Prostate gland (tissue), 2 donors: ENCODE results near the gene FAXC.

Experiments
- CTCF ChIP-seq, 4 experiments: fragments of 200-600 bp in 2 of 4; fragments of 450-650 bp in 2 of 4; sonication (generic) in 2 of 4; IDR thresholded peaks; 1 replicate in 3 of 4; 2 replicates in 1 of 4; pipeline ENCODE4 v1.5.1; 2016 to 2019; ENCODE audit warnings: antibody characterized with exemption in 4 of 4, mild to moderate bottlenecking in 2 of 4, moderate library complexity in 2 of 4
- POLR2A ChIP-seq: fragments of 450-650 bp; IDR thresholded peaks from one replicate; pipeline ENCODE4 v1.6.1; 2016; ENCODE audit warnings: antibody characterized with exemption, mild to moderate bottlenecking
- POLR2AphosphoS5 ChIP-seq: sonication (generic); formaldehyde crosslinking; IDR thresholded peaks from one replicate; pipeline ENCODE4 v1.6.1; 2017; ENCODE audit warnings: antibody characterized with exemption

GRCh38 chr6:99225172-99225571 lies 124.3 kb downstream of the FAXC start:
- no peak for TF ChIP-seq CTCF (IDR thresholded peaks at IDR 0.05)
- no peak for TF ChIP-seq POLR2A
- no peak for TF ChIP-seq POLR2AphosphoS5
